Progenitor cell of endocrine pancreas (in vitro differentiated cells): ENCODE measurements around the gene KRT36. TPM values are rescaled to one million over a fixed set of nuclear protein-coding genes. Genes with fewer than 3 reads are reported as not detected.

Experiments used
- DNase-seq: peaks from one replicate; pipeline ENCODE4 v3.0.0; 2021; ENCODE audit warnings: low spot score; ENCODE audit not compliant: unreplicated experiment
- H3K27ac Mint-ChIP-seq: 2 replicates; pipeline ENCODE4 v1.8.0; 2021; ENCODE audit warnings: mild to moderate bottlenecking, moderate library complexity, mixed read lengths
- H3K27me3 Mint-ChIP-seq: 2 replicates; pipeline ENCODE4 v1.8.0; 2021; ENCODE audit warnings: mixed read lengths
- H3K36me3 Mint-ChIP-seq: 2 replicates; pipeline ENCODE4 v1.8.0; 2022; ENCODE audit warnings: mixed read lengths; ENCODE audit not compliant: insufficient read depth
- H3K4me1 Mint-ChIP-seq: 2 replicates; pipeline ENCODE4 v1.8.0; 2021; ENCODE audit warnings: low read depth, mixed read lengths
- H3K4me3 Mint-ChIP-seq: 2 replicates; pipeline ENCODE4 v1.8.0; 2021; ENCODE audit warnings: low read depth, mild to moderate bottlenecking, moderate library complexity, mixed read lengths
- H3K9me3 Mint-ChIP-seq: 2 replicates; pipeline ENCODE4 v1.8.0; 2021; ENCODE audit warnings: low read depth, mixed read lengths
- total RNA-seq: library from RNA; stranded (reverse); gene quantifications from 2 replicates; pipeline ENCODE4 v1.2.1, GENCODE V29; 2021
- TF ChIP-seq, protein P1 (sequence below): fragments of 200-600 bp; sonication (generic); IDR thresholded peaks from one replicate; pipeline ENCODE4 v1.5.0; 2021; ENCODE audit warnings: antibody characterized with exemption, mild to moderate bottlenecking; ENCODE audit not compliant: unreplicated experiment

KRT36 gene
- total RNA-seq, 1 donor from 2014 or later: not detected

DNA sequence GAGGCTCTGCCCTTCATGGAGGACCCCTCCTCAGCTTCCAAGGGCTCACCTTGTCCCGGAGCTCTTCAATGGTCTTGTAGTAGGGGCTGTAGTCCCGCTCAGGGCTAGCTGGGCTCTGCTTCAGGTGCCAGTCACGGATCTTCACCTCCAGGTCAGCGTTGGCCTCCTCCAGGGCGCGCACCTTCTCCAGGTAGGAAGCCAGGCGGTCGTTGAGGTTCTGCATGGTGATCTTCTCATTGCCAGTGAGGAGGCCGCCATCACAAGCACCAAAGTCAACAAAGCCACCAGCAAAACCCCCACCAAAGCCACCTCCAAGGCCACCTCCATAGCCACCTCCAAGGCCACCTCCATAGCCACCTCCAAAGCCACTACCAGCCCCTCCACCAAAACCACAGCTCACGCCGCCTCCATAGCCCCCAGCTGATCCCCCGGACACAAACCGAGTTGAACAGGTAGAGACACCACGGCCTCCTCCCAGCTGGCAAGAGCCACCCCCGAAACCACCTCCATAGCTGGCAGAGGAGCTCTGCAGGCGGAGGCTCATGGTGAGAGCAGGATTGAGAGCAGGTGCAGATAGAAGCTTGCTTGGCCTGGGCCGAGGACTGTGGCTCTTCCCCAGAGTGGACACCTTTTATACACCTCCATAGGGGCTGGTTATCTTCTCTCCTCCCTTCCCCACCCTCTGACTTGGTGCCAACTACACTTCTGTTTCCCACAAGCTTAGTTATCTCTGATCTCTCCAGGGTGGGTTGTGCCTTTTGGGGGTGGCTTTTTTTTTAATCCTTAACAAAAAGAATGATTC, 15.5 kb upstream of the KRT36 start, which contains the start of gene KRT13:
TSS of gene KRT13 (minus strand) at position 606 of the 802 bp plus-strand sequence. CDS start at position 544, 62 bp downstream.
- TF ChIP-seq, protein P1, sequence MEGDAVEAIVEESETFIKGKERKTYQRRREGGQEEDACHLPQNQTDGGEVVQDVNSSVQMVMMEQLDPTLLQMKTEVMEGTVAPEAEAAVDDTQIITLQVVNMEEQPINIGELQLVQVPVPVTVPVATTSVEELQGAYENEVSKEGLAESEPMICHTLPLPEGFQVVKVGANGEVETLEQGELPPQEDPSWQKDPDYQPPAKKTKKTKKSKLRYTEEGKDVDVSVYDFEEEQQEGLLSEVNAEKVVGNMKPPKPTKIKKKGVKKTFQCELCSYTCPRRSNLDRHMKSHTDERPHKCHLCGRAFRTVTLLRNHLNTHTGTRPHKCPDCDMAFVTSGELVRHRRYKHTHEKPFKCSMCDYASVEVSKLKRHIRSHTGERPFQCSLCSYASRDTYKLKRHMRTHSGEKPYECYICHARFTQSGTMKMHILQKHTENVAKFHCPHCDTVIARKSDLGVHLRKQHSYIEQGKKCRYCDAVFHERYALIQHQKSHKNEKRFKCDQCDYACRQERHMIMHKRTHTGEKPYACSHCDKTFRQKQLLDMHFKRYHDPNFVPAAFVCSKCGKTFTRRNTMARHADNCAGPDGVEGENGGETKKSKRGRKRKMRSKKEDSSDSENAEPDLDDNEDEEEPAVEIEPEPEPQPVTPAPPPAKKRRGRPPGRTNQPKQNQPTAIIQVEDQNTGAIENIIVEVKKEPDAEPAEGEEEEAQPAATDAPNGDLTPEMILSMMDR: no peak
- H3K4me3 Mint-ChIP-seq: no peak within 1 kb of the TSS
- no peaks in the 10 kb centered on the region for H3K9me3 Mint-ChIP-seq
- H3K27ac Mint-ChIP-seq: peak within 1 kb of the TSS; percentile 27
- peaks cover 16% of the 10 kb centered on the region for H3K4me1 Mint-ChIP-seq
- peaks cover 11% of the 10 kb centered on the region for H3K27me3 Mint-ChIP-seq
- no peak for DNase-seq
- no peaks in the 10 kb centered on the region for H3K36me3 Mint-ChIP-seq

DNA sequence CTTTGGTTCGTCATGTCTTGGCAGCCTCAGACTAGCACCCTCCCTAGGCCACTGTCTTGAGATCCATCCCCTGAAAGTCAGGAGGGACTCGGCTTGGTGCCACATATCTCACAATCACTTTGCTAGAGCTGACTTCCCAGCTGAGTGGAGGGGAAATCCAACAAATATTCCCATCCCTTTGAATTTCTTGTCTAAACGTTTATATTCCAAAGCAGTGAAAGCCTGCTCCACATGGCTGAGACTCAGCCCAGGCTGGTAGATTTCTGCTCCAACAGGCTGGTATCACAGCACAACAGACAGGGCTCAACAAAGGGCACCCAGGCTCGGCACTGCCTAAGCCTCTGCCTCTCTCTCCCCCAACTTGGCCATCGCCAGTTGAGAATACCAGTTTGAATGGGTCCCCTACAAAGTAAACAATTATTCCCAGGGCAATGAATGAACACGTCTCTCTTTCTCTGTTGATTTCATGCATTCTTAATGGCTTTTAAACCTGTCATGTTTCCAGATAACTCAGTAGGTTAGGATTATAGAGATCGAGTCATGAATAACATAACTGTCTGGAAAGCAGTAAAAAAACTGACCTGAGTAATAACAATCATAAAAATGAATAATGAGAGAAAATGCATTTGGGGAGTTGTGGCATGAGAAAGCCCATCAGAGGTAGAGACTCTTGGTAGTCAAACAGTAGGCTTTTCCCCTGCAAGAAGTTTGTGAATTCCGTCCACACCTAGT, 14.7 kb upstream of the KRT36 start:
- peaks cover 16% of the 10 kb centered on the region for H3K27me3 Mint-ChIP-seq
- H3K27ac Mint-ChIP-seq: no peak overlapping the region
- no peak for DNase-seq
- no peaks in the 10 kb centered on the region for H3K36me3 Mint-ChIP-seq
- H3K9me3 Mint-ChIP-seq: no peaks in the 10 kb centered on the region
- H3K4me1 Mint-ChIP-seq: peaks cover 16% of the 10 kb centered on the region
- H3K4me3 Mint-ChIP-seq: no peak overlapping the region
- TF ChIP-seq, protein P1: no peak

GRCh38 chr17:41503202-41503601, 13.5 kb upstream of the KRT36 start:
- TF ChIP-seq, protein P1: no peak
- H3K4me1 Mint-ChIP-seq: peaks cover 16% of the 10 kb centered on the region
- no peak overlapping the region for H3K27ac Mint-ChIP-seq
- no peak for DNase-seq
- H3K9me3 Mint-ChIP-seq: no peaks in the 10 kb centered on the region
- no peak overlapping the region for H3K4me3 Mint-ChIP-seq
- H3K36me3 Mint-ChIP-seq: no peaks in the 10 kb centered on the region
- peaks cover 19% of the 10 kb centered on the region for H3K27me3 Mint-ChIP-seq

- Mint-ChIP-seq H3K4me3 (no peak overlapping the region), H3K9me3 (no peaks in the 10 kb centered on the region), H3K27me3 (peaks cover 21% of the 10 kb centered on the region), H3K27ac (no peak overlapping the region), H3K36me3 (no peaks in the 10 kb centered on the region), H3K4me1 (peaks cover 2% of the 10 kb centered on the region)
- no peak for DNase-seq
- TF ChIP-seq, protein P1: no peak
Measured at GRCh38 chr17:41500131-41500911, 10.6 kb upstream of the KRT36 start.

- no peak for DNase-seq
- peaks cover 2% of the 10 kb centered on the region for H3K4me1 Mint-ChIP-seq
- H3K9me3 Mint-ChIP-seq: no peaks in the 10 kb centered on the region
- TF ChIP-seq, protein P1: no peak
- no peak overlapping the region for H3K4me3 Mint-ChIP-seq
- peaks cover 21% of the 10 kb centered on the region for H3K27me3 Mint-ChIP-seq
- no peaks in the 10 kb centered on the region for H3K36me3 Mint-ChIP-seq
- H3K27ac Mint-ChIP-seq: no peak overlapping the region
Measured at GRCh38 chr17:41499714-41500113, 10.0 kb upstream of the KRT36 start.
